Lung (tissue), 12 donors: Measurements from ENCODE around the gene ACOT7. TPM values are rescaled to one million over a fixed set of nuclear protein-coding genes. Genes with fewer than 3 reads are reported as not detected.

ENCODE experiments used
- ATAC-seq: fragments of 200-7000 bp; cut with Tn5 transposase; one replicate; pipeline ENCODE4 v1.9.1; 2020; ENCODE audit warnings: moderate number of reproducible peaks; ENCODE audit not compliant: insufficient read depth, low FRiP score
- DNase-seq, 3 donors: peaks; one replicate each; pipeline ENCODE4 v3.0.0-alpha.2; 2013 to 2017
- H3K27ac ChIP-seq, 2 donors: one replicate each; pipeline ENCODE4 v1.5.1; 2013; ENCODE audit warnings: mild to moderate bottlenecking in 2 of 2, moderate library complexity in 2 of 2, control low read depth in 1 of 2, inconsistent platforms in 1 of 2, low read depth in 1 of 2, low read length in 1 of 2
- H3K27me3 ChIP-seq, 3 donors: one replicate each; pipeline ENCODE4 v1.5.1; 2013; ENCODE audit warnings: low read length in 2 of 3; ENCODE audit not compliant: control insufficient read depth in 3 of 3, insufficient read depth in 3 of 3
- H3K36me3 ChIP-seq, 4 donors: one replicate each; pipeline ENCODE4 v1.5.1; 2013; ENCODE audit warnings: low read length in 4 of 4, mild to moderate bottlenecking in 1 of 4, moderate library complexity in 1 of 4; ENCODE audit not compliant: control insufficient read depth in 4 of 4, insufficient read depth in 4 of 4
- H3K4me1 ChIP-seq, 5 donors: one replicate each; pipeline ENCODE4 v1.5.1; 2013; ENCODE audit warnings: low read length in 5 of 5, mild to moderate bottlenecking in 2 of 5, moderate library complexity in 1 of 5; ENCODE audit not compliant: control insufficient read depth in 5 of 5, insufficient read depth in 5 of 5
- H3K4me3 ChIP-seq: one replicate; pipeline ENCODE4 v1.5.1; 2013; ENCODE audit warnings: mild to moderate bottlenecking, control low read depth, moderate library complexity
- H3K9ac ChIP-seq, 2 donors: one replicate each; pipeline ENCODE4 v1.5.1; 2013; ENCODE audit warnings: low read length in 2 of 2, control low read depth in 1 of 2; ENCODE audit not compliant: insufficient read depth in 1 of 2
- H3K9me3 ChIP-seq, 4 donors: one replicate each; pipeline ENCODE4 v1.5.1; 2013; ENCODE audit warnings: low read length in 3 of 4, mild to moderate bottlenecking in 1 of 4, moderate library complexity in 1 of 4; ENCODE audit not compliant: control insufficient read depth in 4 of 4, insufficient read depth in 3 of 4
- CTCF ChIP-seq: IDR thresholded peaks from 2 replicates; pipeline ENCODE4 v1.5.1; 2012; ENCODE audit warnings: mild to moderate bottlenecking; ENCODE audit errors: control extremely low read depth, extremely low read depth
- WGBS, 2 donors: extraction: QIAGEN DNeasy Blood & Tissue Kit; methylation state at CpG; one replicate each; pipeline ENCODE4 v1.1.7; 2013; 5-methylcytosine and 5-hydroxymethylcytosine counted together
- polyA plus RNA-seq, 2 donors: library from polyadenylated mRNA; stranded (reverse); fragments of 200-250 nt; gene quantifications; one replicate each; pipeline ENCODE4 v1.2.1, GENCODE V29; 2013
- total RNA-seq, 2 donors: library from RNA; depleted of rRNA in 1 of 2; stranded (reverse); fragments of >200 nt in 1 of 2; gene quantifications; one replicate each; pipeline ENCODE4 v1.2.1, GENCODE V29; 2014 to 2021
- donor health status: control.
- donor health status: control.
- donor health status: Bipolar disorder and iron deficiency.
- donor health status: healthy.
- donor health status: DM: yes; HTN: yes; CAD: no.

The ACOT7 gene
- total and polyA plus RNA-seq, 4 donors = 8.8 to 37.4 (median 23.1) TPM

GRCh38 chr1:6347641-6348487 lies 45.7 kb downstream of the ACOT7 start:
- H3K36me3 ChIP-seq = no peaks in the 10 kb centered on the region
- H3K4me3 ChIP-seq = no peak overlapping the region
- 63 to 67% methylated on average over 15 of the region's 15 CpGs for WGBS, 2 donors
- H3K27ac ChIP-seq = peak overlapping the region in 1 of 2 donors; percentile 68
- no peaks in the 10 kb centered on the region for H3K27me3 ChIP-seq
- H3K9ac ChIP-seq = no peak overlapping the region
- ATAC-seq (no peak), DNase-seq (peak in 2 of 3 donors; percentile 14 to 47)
- no peaks in the 10 kb centered on the region for H3K9me3 ChIP-seq
- H3K4me1 ChIP-seq = peaks cover 0 to 20% (median 0%) of the 10 kb centered on the region in 5 donors
- peak; percentile 59 for TF ChIP-seq CTCF

GRCh38 chr1:6345460-6345859 lies 48.1 kb downstream of the ACOT7 start:
- H3K36me3 ChIP-seq = no peaks in the 10 kb centered on the region
- H3K9ac ChIP-seq = no peak overlapping the region
- no peak for DNase-seq
- no peaks in the 10 kb centered on the region for H3K9me3 ChIP-seq
- TF ChIP-seq CTCF = no peak
- H3K4me3 ChIP-seq = no peak overlapping the region
- no peak overlapping the region for H3K27ac ChIP-seq
- peaks cover 0 to 13% (median 0%) of the 10 kb centered on the region in 5 donors for H3K4me1 ChIP-seq
- ATAC-seq = no peak
- WGBS, 2 donors = 89 to 95% methylated on average over 14 of the region's 14 CpGs
- no peaks in the 10 kb centered on the region for H3K27me3 ChIP-seq

- H3K36me3 ChIP-seq = no peaks in the 10 kb centered on the region
- H3K9ac ChIP-seq = no peak overlapping the region
- H3K27ac ChIP-seq = no peak overlapping the region
- H3K27me3 ChIP-seq = no peaks in the 10 kb centered on the region
- peaks cover 0 to 11% (median 0%) of the 10 kb centered on the region in 5 donors for H3K4me1 ChIP-seq
- ATAC-seq (no peak), DNase-seq (no peak)
- no peaks in the 10 kb centered on the region for H3K9me3 ChIP-seq
- TF ChIP-seq CTCF = no peak
- 83 to 88% methylated on average over 7 of the region's 7 CpGs for WGBS, 2 donors
- no peak overlapping the region for H3K4me3 ChIP-seq
Measured at GRCh38 chr1:6345009-6345408, 48.6 kb downstream of the ACOT7 start.
